SK-N-SH (cell line): ENCODE data around the gene SIT1. TPM values are rescaled to one million over a fixed set of nuclear protein-coding genes. Genes with fewer than 3 reads are reported as not detected.

Experiments used
- CTCF ChIA-PET: fragments of 300-600, 350-600 bp; formaldehyde crosslinking; extraction: SDS; loops from one replicate; lab custom pipeline; 2021; lab: Yijun Ruan, JAX
- POLR2A ChIA-PET: fragments of 350-600 bp; sonication (Branson Sonifier 250); formaldehyde crosslinking; extraction: SDS; loops from one replicate; lab custom pipeline; 2020; ENCODE audit warnings: antibody characterized with exemption, inconsistent platforms; lab: Yijun Ruan, JAX
- DNase-seq: peaks from one replicate; pipeline ENCODE4 v3.0.0; 2012
- H2AFZ ChIP-seq: fragments of 200-600 bp; sonication (generic); 2 replicates; pipeline ENCODE4 v1.8.1; 2016; ENCODE audit warnings: antibody characterized with exemption, mild to moderate bottlenecking, low read depth
- H3F3A ChIP-seq: fragments of 200-600 bp; sonication (generic); replicated peaks from 2 replicates; pipeline ENCODE3; 2016; ENCODE audit warnings: antibody characterized with exemption, mild to moderate bottlenecking; ENCODE audit not compliant: insufficient read depth
- H3K27ac ChIP-seq, 2 experiments: fragments of 200-500 bp in 1 of 2; fragments of 200-600 bp in 1 of 2; sonication (Bioruptor generic) in 1 of 2; sonication (generic), shearing (Covaris generic) in 1 of 2; 2 replicates each; pipeline versions ENCODE4 v1.5.1 to v1.6.1; 2014 to 2016; ENCODE audit warnings: low read depth in 2 of 2, inconsistent platforms in 1 of 2, low read length in 1 of 2, mild to moderate bottlenecking in 1 of 2, mixed read lengths in 1 of 2
- H3K27me3 ChIP-seq: fragments of 200-600 bp; sonication (generic), shearing (Covaris generic); 2 replicates; pipeline ENCODE4 v1.6.1; 2016; ENCODE audit warnings: mixed run types; ENCODE audit not compliant: insufficient read depth
- H3K36me3 ChIP-seq, 2 experiments: fragments of 200-500 bp in 1 of 2; fragments of 200-600 bp in 1 of 2; sonication (Bioruptor generic) in 1 of 2; sonication (generic) in 1 of 2; replicated peaks in 1 of 2; 2 replicates each; pipeline versions ENCODE3 to v1.5.1; 2014 to 2016; ENCODE audit warnings: low read length in 1 of 2, mild to moderate bottlenecking in 1 of 2; ENCODE audit not compliant: insufficient read depth in 2 of 2, control insufficient read depth in 1 of 2
- H3K4me1 ChIP-seq, 2 experiments: fragments of 200-500 bp in 1 of 2; fragments of 200-600 bp in 1 of 2; sonication (Bioruptor generic) in 1 of 2; sonication (generic), shearing (Covaris generic) in 1 of 2; 2 replicates each; pipeline versions ENCODE4 v1.5.1 to v1.6.1; 2014 to 2016; ENCODE audit warnings: low read depth in 1 of 2, low read length in 1 of 2, mixed run types in 1 of 2; ENCODE audit not compliant: insufficient read depth in 2 of 2, control insufficient read depth in 1 of 2
- H3K4me2 ChIP-seq: fragments of 200-600 bp; sonication (generic), shearing (Covaris generic); 2 replicates; pipeline ENCODE4 v1.6.1; 2017; ENCODE audit warnings: mixed run types
- H3K4me3 ChIP-seq, 2 experiments: fragments of 200-500 bp in 1 of 2; fragments of 200-600 bp in 1 of 2; sonication (Bioruptor generic) in 1 of 2; sonication (generic), shearing (Covaris generic) in 1 of 2; 2 replicates each; pipeline versions ENCODE4 v1.5.1 to v1.8.1; 2014 to 2016; ENCODE audit warnings: low read depth in 2 of 2, inconsistent platforms in 1 of 2, low read length in 1 of 2, mild to moderate bottlenecking in 1 of 2, mixed read lengths in 1 of 2, moderate library complexity in 1 of 2
- H3K79me2 ChIP-seq: fragments of 200-600 bp; sonication (generic); 2 replicates; pipeline ENCODE4 v1.8.1; 2017; ENCODE audit warnings: mild to moderate bottlenecking; ENCODE audit not compliant: insufficient read depth
- H3K9ac ChIP-seq: fragments of 200-600 bp; sonication (generic); 2 replicates; pipeline ENCODE4 v1.6.1; 2017; ENCODE audit warnings: mixed run types
- H3K9me2 ChIP-seq: fragments of 200-600 bp; sonication (generic); 2 replicates; pipeline ENCODE4 v1.6.1; 2017; ENCODE audit warnings: mixed run types
- H3K9me3 ChIP-seq: fragments of 200-600 bp; sonication (generic); 2 replicates; pipeline ENCODE4 v1.6.1; 2017; ENCODE audit warnings: mixed run types, mild to moderate bottlenecking, moderate library complexity
- H4K20me1 ChIP-seq: fragments of 200-600 bp; sonication (generic); 2 replicates; pipeline ENCODE4 v1.6.1; 2017; ENCODE audit warnings: mild to moderate bottlenecking, mixed run types; ENCODE audit not compliant: insufficient read depth
- CHD2 ChIP-seq: fragments of 150-350 bp; IDR thresholded peaks from 2 replicates; pipeline ENCODE4 v1.6.1; 2018; ENCODE audit warnings: low read length; ENCODE audit not compliant: partially characterized antibody
- CTCF ChIP-seq: fragments of 200-600 bp; sonication (generic); IDR thresholded peaks from 2 replicates; pipeline ENCODE4 v1.6.1; 2017; ENCODE audit warnings: antibody characterized with exemption, mild to moderate bottlenecking, moderate library complexity
- EZH2phosphoT487 ChIP-seq: fragments of 200-600 bp; sonication (generic); IDR thresholded peaks from 2 replicates; pipeline ENCODE4 v1.6.1; 2017; ENCODE audit warnings: low read depth, mixed run types, mild to moderate bottlenecking, antibody characterized with exemption, moderate library complexity, borderline replicate concordance
- FOXJ3 ChIP-seq: sonication (generic); formaldehyde crosslinking; IDR thresholded peaks from 2 replicates; pipeline ENCODE4 v1.5.1; 2020; ENCODE audit warnings: mild to moderate bottlenecking, missing genetic modification reagents
- GATA2 ChIP-seq: sonication (generic); formaldehyde crosslinking; IDR thresholded peaks from 2 replicates; pipeline ENCODE4 v1.5.0; 2020; ENCODE audit warnings: mild to moderate bottlenecking, missing genetic modification reagents
- IRF3 ChIP-seq: fragments of 150-350 bp; IDR thresholded peaks from 2 replicates; pipeline ENCODE4 v1.6.1; 2016; ENCODE audit warnings: mild to moderate bottlenecking, low read depth, low read length
- JUND ChIP-seq: IDR thresholded peaks from 2 replicates; pipeline ENCODE4 v1.4.0; 2012
- MAX ChIP-seq: IDR thresholded peaks from 2 replicates; pipeline ENCODE4 v1.4.0; 2012; ENCODE audit warnings: low read depth
- MEF2A ChIP-seq: IDR thresholded peaks from 2 replicates; pipeline ENCODE4 v1.4.0; 2012; ENCODE audit warnings: low read depth, borderline replicate concordance
- MXI1 ChIP-seq: IDR thresholded peaks from 2 replicates; pipeline ENCODE4 v1.6.1; 2012; ENCODE audit warnings: mild to moderate bottlenecking, low read depth, low read length, improper control_type of control experiment
- NRF1 ChIP-seq: IDR thresholded peaks from 2 replicates; pipeline ENCODE4 v1.6.1; 2012; ENCODE audit warnings: low read depth, mild to moderate bottlenecking, low read length
- POLR2AphosphoS5 ChIP-seq: IDR thresholded peaks from 2 replicates; pipeline ENCODE4 v1.6.1; 2012; ENCODE audit warnings: low read depth, low read length
- RCOR1 ChIP-seq: fragments of 150-350 bp; IDR thresholded peaks from 2 replicates; pipeline ENCODE4 v1.6.1; 2017; ENCODE audit warnings: antibody characterized with exemption, low read length
- REST ChIP-seq: IDR thresholded peaks from 2 replicates; pipeline ENCODE4 v1.6.1; 2012; ENCODE audit warnings: mild to moderate bottlenecking, low read depth, low read length, moderate library complexity
- RFX5 ChIP-seq: IDR thresholded peaks from 2 replicates; pipeline ENCODE4 v1.6.1; 2012; ENCODE audit warnings: mild to moderate bottlenecking, improper control_type of control experiment, low read length
- TAF1 ChIP-seq: IDR thresholded peaks from 2 replicates; pipeline ENCODE4 v1.6.1; 2012; ENCODE audit warnings: low read depth, mild to moderate bottlenecking, low read length, moderate library complexity, borderline replicate concordance
- YY1 ChIP-seq: IDR thresholded peaks from 2 replicates; pipeline ENCODE4 v1.4.0; 2012; ENCODE audit warnings: low read depth, mild to moderate bottlenecking
- WGBS: methylation state at CpG from one replicate; pipeline ENCODE4 v1.1.6; 2017; ENCODE audit warnings: low lambda C conversion rate; 5-methylcytosine and 5-hydroxymethylcytosine counted together
- polyA plus RNA-seq, 3 experiments: library from polyadenylated mRNA; depleted of rRNA; stranded (reverse); fragments of >200 nt; gene quantifications; 2 replicates each; pipeline ENCODE4 v1.2.3, GENCODE V29; 2012

SIT1 gene
- polyA plus RNA-seq, 1 of the 3 experiments (the other 2 are of a cell fraction): not detected

- CTCF ChIA-PET: interaction anchor here (0.7 to 2.6 kb wide), 14 partner anchors 11 to 137 kb away, joined by 3 to 23 read pairs (median 3); partner anchors contain the start of genes ARHGEF39, CCDC107 and RMRP
- H3K4me2 ChIP-seq: peak overlapping the region; percentile 69
- POLR2A ChIA-PET: interaction anchor here (0.7 to 1.7 kb wide), 8 partner anchors 9 to 57 kb away, joined by 3 to 11 read pairs (median 4); partner anchors contain the start of genes ARHGEF39, CCDC107 and CREB3
Measured at GRCh38 chr9:35675732-35676392, 25.1 kb upstream of the SIT1 start.

GRCh38 chr9:35675204-35675603, 24.5 kb upstream of the SIT1 start:
- H2AFZ ChIP-seq: peak overlapping the region; percentile 87; the same call in 1 of the 2 replicates
- no peaks in the 10 kb centered on the region for H3K9me3 ChIP-seq
- no peak overlapping the region for H3K9ac ChIP-seq
- no peak overlapping the region; a peak in 1 of 4 replicates for H3K27ac ChIP-seq
- no peaks in the 10 kb centered on the region for H3K79me2 ChIP-seq
- no peaks in the 10 kb centered on the region for H4K20me1 ChIP-seq
- no peaks in the 10 kb centered on the region for H3K9me2 ChIP-seq
- TF ChIP-seq FOXJ3 (no peak), YY1 (no peak), CTCF (no peak), IRF3 (no peak), REST (no peak), CHD2 (no peak), MEF2A (no peak), RFX5 (no peak), JUND (no peak), RCOR1 (no peak), POLR2AphosphoS5 (no peak), TAF1 (no peak), GATA2 (CRISPR knock-in tag) (no peak), MAX (no peak), EZH2phosphoT487 (no peak)
- peak overlapping the region in 1 of 2 experiments; percentile 38; a peak in 2 of 4 replicates for H3K4me3 ChIP-seq
- no peaks in the 10 kb centered on the region for H3K36me3 ChIP-seq
- H3K4me1 ChIP-seq: peaks cover 0 to 13% of the 10 kb centered on the region in 2 experiments; a peak in 1 of 4 replicates
- ChIA-PET CTCF (interaction anchor here (0.7 to 2.6 kb wide), 14 partner anchors 10 to 137 kb away, joined by 3 to 23 read pairs (median 3); partner anchors contain the start of genes ARHGEF39, CCDC107, RMRP and TPM2), POLR2A (interaction anchor here (0.7 to 1.7 kb wide), 8 partner anchors 10 to 58 kb away, joined by 3 to 11 read pairs (median 4); partner anchors contain the start of genes ARHGEF39, CCDC107 and CREB3)
- DNase-seq: no peak
- peak overlapping the region; percentile 69 for H3K4me2 ChIP-seq
- no peaks in the 10 kb centered on the region for H3K27me3 ChIP-seq
- peaks cover 11% of the 10 kb centered on the region for H3F3A ChIP-seq
- 73% methylated on average over 12 of the region's 13 CpGs for WGBS

More at GRCh38 chr9:35675732-35676392, 25.1 kb upstream of the SIT1 start:
- peaks cover 15% of the 10 kb centered on the region for H3F3A ChIP-seq
- no peaks in the 10 kb centered on the region for H3K79me2 ChIP-seq
- WGBS: 38% methylated on average over 32 of the region's 51 CpGs
- H3K4me3 ChIP-seq: peak overlapping the region; percentile 19 to 38; a peak in 2 of 4 replicates
- no peaks in the 10 kb centered on the region for H3K36me3 ChIP-seq
- peak overlapping the region; percentile 87 for H2AFZ ChIP-seq
- no peaks in the 10 kb centered on the region for H3K9me3 ChIP-seq
- H4K20me1 ChIP-seq: no peaks in the 10 kb centered on the region
- DNase-seq: peak; percentile 96
- TF ChIP-seq FOXJ3 (no peak), CHD2 (peak; percentile 12), NRF1 (peak; percentile 61), MXI1 (no peak)
- TF ChIP-seq, all 33 proteins: peak for 2
- Histone ChIP-seq H3K27ac (no peak overlapping the region; a peak in 1 of 4 replicates), H3K9ac (0 out of 2 replicates have a peak overlapping the region, but pooled peaks have one; percentile 11), H3K27me3 (no peaks in the 10 kb centered on the region), H3K9me2 (no peaks in the 10 kb centered on the region), H3K4me1 (peaks cover 0 to 13% of the 10 kb centered on the region in 2 experiments; a peak in 1 of 4 replicates)
